Nephron (organoid): ENCODE measurements around the gene TMEM59.
"Not testable (repeated sequence)": the region's sequence is repeated elsewhere in the genome, so short reads cannot be mapped to it uniquely, and the experiment has no call there.

Experiments
- H3K27ac Mint-ChIP-seq, 3 experiments: 2 replicates each; pipeline ENCODE4 v1.8.0; 2020; ENCODE audit warnings: mixed read lengths in 3 of 3, mild to moderate bottlenecking in 2 of 3, moderate library complexity in 1 of 3
- H3K27me3 Mint-ChIP-seq: 2 replicates; pipeline ENCODE4 v1.8.0; 2021; ENCODE audit warnings: low read depth, mild to moderate bottlenecking, moderate library complexity, mixed read lengths
- H3K36me3 Mint-ChIP-seq: 2 replicates; pipeline ENCODE4 v1.8.0; 2020; ENCODE audit warnings: low read depth, mixed read lengths
- H3K4me1 Mint-ChIP-seq: 2 replicates; pipeline ENCODE4 v1.8.0; 2020; ENCODE audit warnings: mixed read lengths
- H3K4me3 Mint-ChIP-seq, 3 experiments: 2 replicates each; pipeline ENCODE4 v1.8.0; 2020; ENCODE audit warnings: mild to moderate bottlenecking in 3 of 3, mixed read lengths in 3 of 3, moderate library complexity in 2 of 3
- H3K9me3 Mint-ChIP-seq: 2 replicates; pipeline ENCODE4 v1.8.0; 2020; ENCODE audit warnings: mixed read lengths
- CTCF ChIP-seq, 3 experiments: fragments of 200-600 bp; sonication (generic); IDR thresholded peaks; one replicate each; pipeline ENCODE4 v1.5.0; 2021; ENCODE audit warnings: antibody characterized with exemption in 3 of 3; ENCODE audit not compliant: unreplicated experiment in 3 of 3

Gene TMEM59

GRCh38 chr1:54028306-54029251 lies 24.4 kb downstream of the TMEM59 start:
- TF ChIP-seq CTCF (IDR thresholded peaks at IDR 0.05; ENCODE audit: unreplicated experiment in 3 of 3): no peak
- H3K4me1 Mint-ChIP-seq: no peaks in the 10 kb centered on the region
- H3K4me3 Mint-ChIP-seq: no peak overlapping the region
- peak overlapping the region in 1 of 3 experiments; percentile 22 for H3K27ac Mint-ChIP-seq
- peaks cover 42% of the 10 kb centered on the region for H3K36me3 Mint-ChIP-seq
- H3K9me3 Mint-ChIP-seq: no peaks in the 10 kb centered on the region
- H3K27me3 Mint-ChIP-seq: no peaks in the 10 kb centered on the region

GRCh38 chr1:54027848-54028247 lies 25.2 kb downstream of the TMEM59 start:
- Mint-ChIP-seq H3K4me1 (no peaks in the 10 kb centered on the region), H3K27me3 (no peaks in the 10 kb centered on the region), H3K9me3 (no peaks in the 10 kb centered on the region), H3K36me3 (peaks cover 36% of the 10 kb centered on the region), H3K27ac (peak overlapping the region in 1 of 3 experiments; percentile 26), H3K4me3 (no peak overlapping the region)
- TF ChIP-seq CTCF (IDR thresholded peaks at IDR 0.05; ENCODE audit: unreplicated experiment in 3 of 3): no peak

GRCh38 chr1:54024811-54025210 lies 28.2 kb downstream of the TMEM59 start:
- H3K9me3 Mint-ChIP-seq, H3K4me3 Mint-ChIP-seq, H3K27ac Mint-ChIP-seq, H3K4me1 Mint-ChIP-seq, H3K27me3 Mint-ChIP-seq: not testable (repeated sequence)
- H3K36me3 Mint-ChIP-seq: peaks cover 12% of the 10 kb centered on the region

GRCh38 chr1:54024358-54024757 lies 28.6 kb downstream of the TMEM59 start:
- Mint-ChIP-seq H3K9me3 (no peaks in the 10 kb centered on the region), H3K4me1 (no peaks in the 10 kb centered on the region), H3K36me3 (peaks cover 8% of the 10 kb centered on the region), H3K4me3 (no peak overlapping the region), H3K27ac (no peak overlapping the region), H3K27me3 (no peaks in the 10 kb centered on the region)
- TF ChIP-seq CTCF (IDR thresholded peaks at IDR 0.05; ENCODE audit: unreplicated experiment in 3 of 3): no peak

GRCh38 chr1:54019562-54020176 lies 33.3 kb downstream of the TMEM59 start:
- H3K4me1 Mint-ChIP-seq, H3K27ac Mint-ChIP-seq, H3K9me3 Mint-ChIP-seq, H3K36me3 Mint-ChIP-seq, H3K4me3 Mint-ChIP-seq: not testable (repeated sequence)
- peaks cover 11% of the 10 kb centered on the region for H3K27me3 Mint-ChIP-seq

- no peaks in the 10 kb centered on the region for H3K9me3 Mint-ChIP-seq
- no peaks in the 10 kb centered on the region for H3K36me3 Mint-ChIP-seq
- H3K4me3 Mint-ChIP-seq: no peak overlapping the region
- H3K4me1 Mint-ChIP-seq: no peaks in the 10 kb centered on the region
- H3K27ac Mint-ChIP-seq: no peak overlapping the region
- no peak for TF ChIP-seq CTCF (IDR thresholded peaks at IDR 0.05; ENCODE audit: unreplicated experiment in 3 of 3)
- H3K27me3 Mint-ChIP-seq: peaks cover 11% of the 10 kb centered on the region
Observed at GRCh38 chr1:54018635-54019034, 34.4 kb downstream of the TMEM59 start.
